ENCODE results near the gene STK35. TPM values are rescaled to one million over a fixed set of nuclear protein-coding genes. Genes with fewer than 3 reads are reported as not detected.

The STK35 gene
- total RNA-seq, 1 donor from 2014 or later, result 21.8 TPM

DNA sequence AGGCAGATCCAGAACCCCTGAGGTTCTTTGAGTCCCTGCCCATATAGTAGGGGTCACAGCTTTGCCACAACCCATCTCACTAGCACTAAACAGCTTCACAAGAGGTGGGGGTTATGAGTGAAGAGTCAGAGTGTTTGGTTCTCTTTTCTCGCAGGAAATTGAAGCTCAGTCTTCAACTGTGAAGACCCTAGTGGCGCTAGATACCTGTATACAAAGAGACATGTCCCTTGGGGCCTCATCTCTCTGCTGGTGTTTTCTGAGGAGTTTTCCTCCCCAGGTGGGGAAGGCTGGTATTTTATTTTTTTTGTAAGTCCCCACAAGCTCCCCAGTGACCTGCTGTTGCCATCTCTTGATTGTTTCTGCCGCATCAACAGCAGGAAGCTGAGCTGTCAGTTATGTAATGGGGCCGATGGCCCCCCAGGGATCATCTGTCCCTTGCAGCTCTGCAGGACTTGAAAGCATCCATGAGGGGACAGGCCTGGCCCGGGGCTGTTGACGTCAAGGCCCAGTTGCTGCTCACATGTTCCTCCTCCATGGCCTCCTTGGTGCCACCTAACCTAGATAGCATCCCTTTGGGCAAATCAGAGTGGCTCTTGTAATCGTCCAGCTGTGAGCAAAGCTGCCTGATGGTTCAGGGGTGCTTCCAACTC is 23.1 kb downstream of the STK35 start:
- Histone ChIP-seq H3K79me2 (ENCODE audit: low read depth) (peaks cover 98% of the 10 kb centered on the region), H3K27ac (no peak overlapping the region), H3F3A (ENCODE audit: low read depth) (no peaks in the 10 kb centered on the region), H3K9me3 (ENCODE audit: low read depth) (no peaks in the 10 kb centered on the region), H3K4me1 (no peaks in the 10 kb centered on the region), H3K27me3 (no peaks in the 10 kb centered on the region), H2AFZ (replicated peaks) (no peak overlapping the region), H3K36me3 (no peaks in the 10 kb centered on the region), H3K9ac (no peak overlapping the region), H3K4me2 (no peak overlapping the region), H4K20me1 (ENCODE audit: low read depth) (peaks cover 93% of the 10 kb centered on the region), H3K4me3 (no peak overlapping the region)
- Mint-ChIP-seq H3K27ac (peak overlapping the region; percentile 67), H3K27me3 (ENCODE audit: insufficient read depth, low read depth) (no peaks in the 10 kb centered on the region), H3K36me3 (peaks cover 26% of the 10 kb centered on the region), H3K4me3 (no peak overlapping the region), H3K4me1 (peaks cover 18% of the 10 kb centered on the region), H3K9me3 (no peaks in the 10 kb centered on the region)
- DNase-seq (ENCODE audit: low spot score), result no peak
- TF ChIP-seq EZH2phosphoT487 (IDR thresholded peaks at IDR 0.05) (no peak), EZH2 (IDR thresholded peaks at IDR 0.05) (no peak)
- TF ChIP-seq, protein P1, sequence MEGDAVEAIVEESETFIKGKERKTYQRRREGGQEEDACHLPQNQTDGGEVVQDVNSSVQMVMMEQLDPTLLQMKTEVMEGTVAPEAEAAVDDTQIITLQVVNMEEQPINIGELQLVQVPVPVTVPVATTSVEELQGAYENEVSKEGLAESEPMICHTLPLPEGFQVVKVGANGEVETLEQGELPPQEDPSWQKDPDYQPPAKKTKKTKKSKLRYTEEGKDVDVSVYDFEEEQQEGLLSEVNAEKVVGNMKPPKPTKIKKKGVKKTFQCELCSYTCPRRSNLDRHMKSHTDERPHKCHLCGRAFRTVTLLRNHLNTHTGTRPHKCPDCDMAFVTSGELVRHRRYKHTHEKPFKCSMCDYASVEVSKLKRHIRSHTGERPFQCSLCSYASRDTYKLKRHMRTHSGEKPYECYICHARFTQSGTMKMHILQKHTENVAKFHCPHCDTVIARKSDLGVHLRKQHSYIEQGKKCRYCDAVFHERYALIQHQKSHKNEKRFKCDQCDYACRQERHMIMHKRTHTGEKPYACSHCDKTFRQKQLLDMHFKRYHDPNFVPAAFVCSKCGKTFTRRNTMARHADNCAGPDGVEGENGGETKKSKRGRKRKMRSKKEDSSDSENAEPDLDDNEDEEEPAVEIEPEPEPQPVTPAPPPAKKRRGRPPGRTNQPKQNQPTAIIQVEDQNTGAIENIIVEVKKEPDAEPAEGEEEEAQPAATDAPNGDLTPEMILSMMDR (IDR thresholded peaks at IDR 0.05), result no peak

DNA sequence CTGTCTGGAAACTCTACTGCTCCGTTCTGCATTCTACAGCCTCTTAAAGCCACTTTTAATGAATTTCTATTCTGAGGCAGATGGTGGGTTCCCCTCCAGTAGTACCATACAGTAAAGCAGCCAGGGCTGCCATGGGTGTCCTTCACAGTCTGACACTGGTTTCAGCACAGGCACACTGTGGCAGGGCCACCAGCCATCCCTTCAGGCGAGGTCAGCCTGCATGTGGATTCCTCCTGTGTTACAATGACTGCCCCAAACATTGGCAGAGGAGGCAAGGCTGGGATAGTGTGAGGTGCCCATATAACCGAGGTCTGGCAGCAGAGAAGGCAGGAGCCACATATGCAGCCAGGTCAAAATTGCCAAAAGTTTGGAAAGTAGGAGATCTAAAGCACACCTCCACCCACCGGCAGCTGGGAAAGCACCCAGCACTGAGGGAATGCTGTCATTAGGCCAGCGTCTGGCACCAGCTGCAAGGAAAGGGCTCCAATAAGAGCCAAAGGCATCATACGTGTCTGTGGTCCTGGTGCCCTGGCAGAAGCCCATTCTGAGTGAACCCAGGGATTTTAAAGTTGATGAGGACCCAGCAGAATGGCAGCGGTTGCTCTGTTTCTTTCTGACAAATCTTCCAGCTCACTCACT is 24.0 kb downstream of the STK35 start:
- peaks cover 93% of the 10 kb centered on the region for H4K20me1 ChIP-seq (ENCODE audit: low read depth)
- peaks cover 98% of the 10 kb centered on the region for H3K79me2 ChIP-seq (ENCODE audit: low read depth)
- TF ChIP-seq, protein P1 (IDR thresholded peaks at IDR 0.05), result no peak
- no peak for TF ChIP-seq EZH2 (IDR thresholded peaks at IDR 0.05)
- TF ChIP-seq EZH2phosphoT487 (IDR thresholded peaks at IDR 0.05), result no peak

DNA sequence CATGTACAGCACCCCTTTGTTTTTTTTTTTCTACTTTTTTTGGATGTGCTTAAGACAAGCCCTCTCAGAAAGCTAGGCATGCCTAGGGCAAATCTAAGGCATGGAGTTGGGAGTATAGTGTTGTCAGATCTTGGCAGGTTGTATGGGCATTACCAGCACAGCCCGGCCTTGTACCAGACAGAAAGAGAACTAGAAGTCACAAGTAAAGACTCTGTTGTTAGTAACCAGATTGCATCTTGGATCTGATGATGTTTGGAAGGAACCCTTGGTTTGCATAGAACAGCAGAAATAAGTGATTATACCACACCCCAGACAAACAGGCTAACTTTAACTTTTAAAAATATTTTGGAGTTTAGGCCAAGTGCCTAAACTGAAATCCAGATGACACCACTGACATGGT is 25.6 kb downstream of the STK35 start:
- H3K36me3 Mint-ChIP-seq, result peaks cover 13% of the 10 kb centered on the region
- Histone ChIP-seq H3K9me3 (ENCODE audit: low read depth) (no peaks in the 10 kb centered on the region), H3K79me2 (ENCODE audit: low read depth) (peaks cover 98% of the 10 kb centered on the region), H3K36me3 (no peaks in the 10 kb centered on the region), H3K9ac (no peak overlapping the region), H3K4me3 (no peak overlapping the region), H3K27me3 (no peaks in the 10 kb centered on the region), H3F3A (ENCODE audit: low read depth) (peaks cover 6% of the 10 kb centered on the region), H3K4me2 (no peak overlapping the region), H4K20me1 (ENCODE audit: low read depth) (peaks cover 94% of the 10 kb centered on the region), H2AFZ (replicated peaks) (no peak overlapping the region), H3K27ac (no peak overlapping the region), H3K4me1 (peaks cover 10% of the 10 kb centered on the region)
- no peak for DNase-seq (ENCODE audit: low spot score)
- H3K4me3 Mint-ChIP-seq, result no peak overlapping the region
- no peak overlapping the region for H3K27ac Mint-ChIP-seq
- no peaks in the 10 kb centered on the region for H3K27me3 Mint-ChIP-seq (ENCODE audit: insufficient read depth, low read depth)
- no peaks in the 10 kb centered on the region for H3K9me3 Mint-ChIP-seq
- H3K4me1 Mint-ChIP-seq, result peaks cover 27% of the 10 kb centered on the region
- TF ChIP-seq, protein P1 (IDR thresholded peaks at IDR 0.05), result no peak
- TF ChIP-seq EZH2 (IDR thresholded peaks at IDR 0.05) (no peak), EZH2phosphoT487 (IDR thresholded peaks at IDR 0.05) (no peak)

More for the DNA sequence above, 24.0 kb downstream of the STK35 start:
- no peaks in the 10 kb centered on the region for H3K27me3 Mint-ChIP-seq (ENCODE audit: insufficient read depth, low read depth)
- Histone ChIP-seq H3K9me3 (ENCODE audit: low read depth) (no peaks in the 10 kb centered on the region), H3K4me1 (peaks cover 9% of the 10 kb centered on the region), H3K4me2 (no peak overlapping the region), H3K36me3 (no peaks in the 10 kb centered on the region), H3K27me3 (no peaks in the 10 kb centered on the region), H3K9ac (no peak overlapping the region), H3K27ac (no peak overlapping the region), H3K4me3 (no peak overlapping the region), H3F3A (ENCODE audit: low read depth) (no peaks in the 10 kb centered on the region), H2AFZ (replicated peaks) (no peak overlapping the region)
- no peaks in the 10 kb centered on the region for H3K9me3 Mint-ChIP-seq
- H3K4me3 Mint-ChIP-seq, result no peak overlapping the region
- H3K27ac Mint-ChIP-seq, result no peak overlapping the region
- peaks cover 23% of the 10 kb centered on the region for H3K36me3 Mint-ChIP-seq
- peaks cover 27% of the 10 kb centered on the region for H3K4me1 Mint-ChIP-seq
- DNase-seq (ENCODE audit: low spot score), result no peak
